T-cell (primary cell): ENCODE measurements around the gene PLK3. TPM values are rescaled to one million over a fixed set of nuclear protein-coding genes. Genes with fewer than 3 reads are reported as not detected.

Experiments used
- ATAC-seq, 4 experiments: fragments of 200-7000 bp in 3 of 4; fragments of 150-1000 bp in 1 of 4; cut with Tn5 transposase; replicated peaks in 1 of 4; 1 replicate in 3 of 4; 2 replicates in 1 of 4; pipeline ENCODE4 v1.10.0; 2021; ENCODE audit warnings: moderate library complexity in 3 of 4, mild to moderate bottlenecking in 2 of 4, moderate number of reproducible peaks in 1 of 4
- CTCF ChIA-PET, 2 donors: fragments of 300-600 bp; sonication (Branson Sonifier 250); formaldehyde crosslinking; loops; one replicate each; lab custom pipeline; 2022; ENCODE audit warnings: antibody characterized with exemption in 2 of 2; lab: Charles Lee
- POLR2A ChIA-PET, 2 donors: fragments of 300-600 bp; sonication (Branson Sonifier 250); formaldehyde crosslinking; loops; one replicate each; lab custom pipeline; 2022; ENCODE audit warnings: antibody characterized with exemption in 2 of 2; lab: Charles Lee
- DNase-seq, 35 experiments: peaks; one replicate each; pipeline versions ENCODE4 v3.0.0 to v3.0.0-alpha.2; 2013 to 2023
- H3K27ac ChIP-seq: one replicate; pipeline ENCODE4 v1.5.1; 2013; ENCODE audit warnings: low read length
- H3K27me3 ChIP-seq, 2 experiments: replicated peaks in 1 of 2; 1 replicate in 1 of 2; 2 replicates in 1 of 2; pipeline versions ENCODE4 v1.6.1 to v1.7.0; 2013; ENCODE audit warnings: low read length in 1 of 2, mixed read lengths in 1 of 2; ENCODE audit not compliant: control insufficient read depth in 2 of 2, insufficient read depth in 2 of 2; ENCODE audit errors: extremely low read depth in 1 of 2
- H3K36me3 ChIP-seq, 2 donors: 1 replicate in 1 of 2; 2 replicates in 1 of 2; pipeline versions ENCODE4 v1.6.1 to v1.7.0; 2013; ENCODE audit warnings: low read length in 1 of 2; ENCODE audit not compliant: control insufficient read depth in 2 of 2, insufficient read depth in 1 of 2; ENCODE audit errors: extremely low read depth in 1 of 2
- H3K4me1 ChIP-seq, 2 experiments: 1 replicate in 1 of 2; 2 replicates in 1 of 2; pipeline versions ENCODE4 v1.6.1 to v1.7.0; 2013; ENCODE audit warnings: low read length in 2 of 2, mixed read lengths in 1 of 2; ENCODE audit not compliant: insufficient read depth in 2 of 2, control insufficient read depth in 1 of 2; ENCODE audit errors: extremely low read depth in 1 of 2
- H3K4me3 ChIP-seq, 2 donors: 1 replicate in 1 of 2; 2 replicates in 1 of 2; pipeline versions ENCODE4 v1.5.1 to v1.7.0; 2013; ENCODE audit warnings: mild to moderate bottlenecking in 2 of 2, low read length in 1 of 2, moderate library complexity in 1 of 2; ENCODE audit not compliant: control insufficient read depth in 1 of 2; ENCODE audit errors: extremely low read depth in 1 of 2
- H3K9me3 ChIP-seq: 2 replicates; pipeline ENCODE4 v1.7.0; 2013
- H3K27ac Mint-ChIP-seq, 2 donors: one replicate each; pipeline ENCODE4 v1.8.0; 2020 to 2021; ENCODE audit warnings: mild to moderate bottlenecking in 2 of 2, mixed read lengths in 2 of 2
- H3K27me3 Mint-ChIP-seq, 2 donors: one replicate each; pipeline ENCODE4 v1.8.0; 2021 to 2022; ENCODE audit warnings: mixed read lengths in 2 of 2
- H3K36me3 Mint-ChIP-seq: one replicate; pipeline ENCODE4 v1.8.0; 2021; ENCODE audit warnings: mixed read lengths
- H3K4me1 Mint-ChIP-seq, 3 donors: one replicate each; pipeline ENCODE4 v1.8.0; 2020 to 2022; ENCODE audit warnings: mixed read lengths in 3 of 3, mild to moderate bottlenecking in 1 of 3
- H3K4me3 Mint-ChIP-seq, 3 donors: one replicate each; pipeline ENCODE4 v1.8.0; 2020 to 2022; ENCODE audit warnings: mild to moderate bottlenecking in 3 of 3, mixed read lengths in 3 of 3, moderate library complexity in 3 of 3
- H3K9me3 Mint-ChIP-seq, 3 donors: one replicate each; pipeline ENCODE4 v1.8.0; 2020 to 2022; ENCODE audit warnings: mixed read lengths in 3 of 3
- WGBS: methylation state at CpG from one replicate; pipeline ENCODE4 v1.1.5; 2013; ENCODE audit warnings: missing lambda C conversion rate; ENCODE audit not compliant: insufficient coverage; 5-methylcytosine and 5-hydroxymethylcytosine counted together
- total RNA-seq, 35 experiments: library from RNA in 6 of 35; stranded (reverse) in 6 of 35; fragments of 120-200 nt in 1 of 35; gene quantifications; one replicate each; pipeline versions ENCODE4 v1.2.1 to v1.2.4 and lab custom pipeline; 2013 to 2026

Gene PLK3
- total RNA-seq, 5 donors from 2014 or later (not counting 1 experiment from before 2014, with no cell fraction given), result 124 to 453 (median 136) TPM

- peaks cover 47 to 61% (median 55%) of the 10 kb centered on the region in 3 donors for H3K4me1 Mint-ChIP-seq
- CTCF ChIA-PET, result interaction anchor here (0.5 to 1.3 kb wide), 4 partner anchors 8 to 196 kb away, joined by 3 to 10 read pairs (median 4); no protein-coding TSS in a partner anchor
- H3K4me3 Mint-ChIP-seq, result peak overlapping the region; percentile 0 to 84 (median 49)
These were observed 17.1 kb downstream of the PLK3 start for GRCh38 chr1:44817307-44817706.

GRCh38 chr1:44817771-44818495 is 17.8 kb downstream of the PLK3 start:
- Mint-ChIP-seq H3K36me3 (no peaks in the 10 kb centered on the region), H3K4me1 (peaks cover 47 to 59% (median 49%) of the 10 kb centered on the region in 3 donors), H3K4me3 (peak overlapping the region; percentile 52 to 96 (median 84)), H3K27me3 (no peaks in the 10 kb centered on the region), H3K9me3 (no peaks in the 10 kb centered on the region), H3K27ac (peak overlapping the region; percentile 87 to 100)
- 94% methylated on average over 7 of the region's 11 CpGs for WGBS
- Histone ChIP-seq H3K36me3 (no peaks in the 10 kb centered on the region), H3K4me3 (no peak overlapping the region), H3K27ac (no peak overlapping the region), H3K27me3 (no peaks in the 10 kb centered on the region), H3K4me1 (peaks cover 14 to 48% of the 10 kb centered on the region in 2 experiments), H3K9me3 (no peaks in the 10 kb centered on the region)
- ChIA-PET CTCF (interaction anchor here in 1 of 2 donors (1.1 to 2.8 kb wide), 3 partner anchors 9 to 89 kb away, joined by 4 to 22 read pairs (median 5); partner anchors contain the start of gene BTBD19), POLR2A (interaction anchor here (0.7 to 4.4 kb wide), 9 partner anchors 9 to 390 kb away, joined by 3 to 51 read pairs (median 4); partner anchors contain the start of genes BTBD19 (in 2 of the 2), PLK3 (in 2 of the 2), DYNLT4 (in 1 of the 2) and RPS8 (in 1 of the 2))
- ATAC-seq (no peak), DNase-seq (no peak)

More at GRCh38 chr1:44817307-44817706, 17.1 kb downstream of the PLK3 start:
- Histone ChIP-seq H3K36me3 (no peaks in the 10 kb centered on the region), H3K27ac (no peak overlapping the region), H3K27me3 (no peaks in the 10 kb centered on the region), H3K9me3 (no peaks in the 10 kb centered on the region), H3K4me3 (no peak overlapping the region), H3K4me1 (peaks cover 17 to 54% of the 10 kb centered on the region in 2 experiments)
- no peaks in the 10 kb centered on the region for H3K36me3 Mint-ChIP-seq
- ATAC-seq (no peak), DNase-seq (no peak)
- POLR2A ChIA-PET, result interaction anchor here (0.7 to 4.4 kb wide), 6 partner anchors 8 to 42 kb away, joined by 3 to 51 read pairs (median 20); partner anchors contain the start of genes BTBD19 (in 2 of the 2), PLK3 (in 2 of the 2), DYNLT4 (in 1 of the 2) and RPS8 (in 1 of the 2)
- no peaks in the 10 kb centered on the region for H3K9me3 Mint-ChIP-seq
- 79% methylated on average over 1 of the region's 2 CpGs for WGBS
- no peaks in the 10 kb centered on the region for H3K27me3 Mint-ChIP-seq
- peak overlapping the region; percentile 57 to 79 for H3K27ac Mint-ChIP-seq

- Mint-ChIP-seq H3K36me3 (no peaks in the 10 kb centered on the region), H3K4me3 (peak overlapping the region; percentile 84 to 96 (median 95)), H3K9me3 (no peaks in the 10 kb centered on the region), H3K4me1 (peaks cover 41 to 52% (median 42%) of the 10 kb centered on the region in 3 donors), H3K27me3 (no peaks in the 10 kb centered on the region), H3K27ac (peak overlapping the region; percentile 100)
- Histone ChIP-seq H3K36me3 (no peaks in the 10 kb centered on the region), H3K4me3 (peak overlapping the region; percentile 77 to 91), H3K27ac (peak overlapping the region; percentile 100), H3K9me3 (no peaks in the 10 kb centered on the region), H3K4me1 (peaks cover 10 to 36% of the 10 kb centered on the region in 2 experiments), H3K27me3 (no peaks in the 10 kb centered on the region)
- ATAC-seq (peak in 1 of 4 experiments; percentile 2), DNase-seq (no peak)
- CTCF ChIA-PET, result interaction anchor here in 1 of 2 donors (0.9 to 2.8 kb wide), 6 partner anchors 10 to 88 kb away, joined by 3 to 25 read pairs (median 4); partner anchors contain the start of genes BEST4, BTBD19, PLK3 and RNU5D-1
- 2% methylated on average over 10 of the region's 13 CpGs for WGBS
- POLR2A ChIA-PET, result interaction anchor here (0.5 to 4.4 kb wide), 14 partner anchors 10 to 763 kb away, joined by 3 to 51 read pairs (median 4); partner anchors contain the start of genes BTBD19 (in 2 of the 2), PLK3 (in 2 of the 2), DYNLT4 (in 1 of the 2) and EIF2B3 (in 1 of the 2)
These were observed 19.0 kb downstream of the PLK3 start for GRCh38 chr1:44819196-44819607.

- peak overlapping the region; percentile 84 to 96 (median 95) for H3K4me3 Mint-ChIP-seq
- Histone ChIP-seq H3K4me3 (peak overlapping the region; percentile 77 to 91), H3K27me3 (no peaks in the 10 kb centered on the region), H3K4me1 (peaks cover 10 to 30% of the 10 kb centered on the region in 2 experiments), H3K27ac (peak overlapping the region; percentile 100), H3K9me3 (no peaks in the 10 kb centered on the region), H3K36me3 (no peaks in the 10 kb centered on the region)
- H3K36me3 Mint-ChIP-seq, result no peaks in the 10 kb centered on the region
- H3K27ac Mint-ChIP-seq, result peak overlapping the region; percentile 100
- DNase-seq (peak; percentile 55 to 90 (median 75)), ATAC-seq (peak; percentile 79 to 87 (median 82))
- H3K4me1 Mint-ChIP-seq, result peaks cover 39 to 47% (median 41%) of the 10 kb centered on the region in 3 donors
- no peaks in the 10 kb centered on the region for H3K9me3 Mint-ChIP-seq
- WGBS, result under 1% methylated on average over 18 of the region's 33 CpGs
- POLR2A ChIA-PET, result interaction anchor here (0.5 to 4.4 kb wide), 15 partner anchors 9 to 192 kb away, joined by 3 to 51 read pairs (median 4); partner anchors contain the start of genes BTBD19 (in 2 of the 2), PLK3 (in 2 of the 2), DYNLT4 (in 1 of the 2) and UROD (in 1 of the 2)
- CTCF ChIA-PET, result interaction anchor here (0.9 to 2.8 kb wide), 8 partner anchors 10 to 89 kb away, joined by 3 to 25 read pairs (median 4); partner anchors contain the start of genes BEST4 (in 1 of the 2), BTBD19 (in 1 of the 2), PLK3 (in 1 of the 2) and RNU5D-1 (in 1 of the 2)
- no peaks in the 10 kb centered on the region for H3K27me3 Mint-ChIP-seq
These were observed 19.6 kb downstream of the PLK3 start for GRCh38 chr1:44819608-44820327.

- Mint-ChIP-seq H3K4me1 (peaks cover 31 to 39% (median 34%) of the 10 kb centered on the region in 3 donors), H3K27me3 (no peaks in the 10 kb centered on the region), H3K27ac (peak overlapping the region; percentile 100), H3K9me3 (no peaks in the 10 kb centered on the region), H3K36me3 (no peaks in the 10 kb centered on the region), H3K4me3 (peak overlapping the region; percentile 84 to 96 (median 95))
- DNase-seq (no peak), ATAC-seq (no peak)
- Histone ChIP-seq H3K4me1 (peaks cover 10 to 27% of the 10 kb centered on the region in 2 experiments), H3K4me3 (peak overlapping the region; percentile 77 to 91), H3K27me3 (no peaks in the 10 kb centered on the region), H3K27ac (peak overlapping the region; percentile 100), H3K9me3 (no peaks in the 10 kb centered on the region), H3K36me3 (no peaks in the 10 kb centered on the region)
- 19% methylated on average over 13 of the region's 25 CpGs for WGBS
- ChIA-PET CTCF (interaction anchor here (0.5 to 2.8 kb wide), 6 partner anchors 11 to 89 kb away, joined by 3 to 22 read pairs (median 4); partner anchors contain the start of genes BTBD19 (in 1 of the 2), PLK3 (in 1 of the 2) and RNU5D-1 (in 1 of the 2)), POLR2A (interaction anchor here (0.5 to 4.4 kb wide), 7 partner anchors 9 to 1784 kb away, joined by 3 to 51 read pairs (median 4); partner anchors contain the start of genes BTBD19 (in 2 of the 2) and DYNLT4 (in 1 of the 2))
These were observed 20.4 kb downstream of the PLK3 start for GRCh38 chr1:44820328-44821239.
